Loucy (cell line): ENCODE data around the gene BEAN1.

Source experiments
- H2AFZ ChIP-seq: fragments of 200-600 bp; sonication (generic); 2 replicates; pipeline ENCODE4 v1.6.0; 2016; ENCODE audit warnings: antibody characterized with exemption, mild to moderate bottlenecking, low read length, moderate library complexity
- H3F3A ChIP-seq: fragments of 200-600 bp; 2 replicates; pipeline ENCODE4 v1.6.0; 2016; ENCODE audit warnings: antibody characterized with exemption, low read depth, mild to moderate bottlenecking
- H3K27me3 ChIP-seq: fragments of 200-600 bp; sonication (generic); 2 replicates; pipeline ENCODE4 v1.6.1; 2014; ENCODE audit warnings: low read length, mild to moderate bottlenecking; ENCODE audit not compliant: insufficient read depth, poor library complexity, severe bottlenecking
- H3K36me3 ChIP-seq: fragments of 200-600 bp; sonication (generic); 2 replicates; pipeline ENCODE4 v1.6.1; 2016; ENCODE audit warnings: low read length; ENCODE audit not compliant: insufficient read depth
- H3K4me1 ChIP-seq: fragments of 200-600 bp; sonication (generic); 2 replicates; pipeline ENCODE4 v1.5.1; 2014; ENCODE audit warnings: low read length, mild to moderate bottlenecking; ENCODE audit not compliant: insufficient read depth, poor library complexity, severe bottlenecking
- H3K4me2 ChIP-seq: fragments of 200-600 bp; sonication (generic); 2 replicates; pipeline ENCODE4 v1.6.0; 2014; ENCODE audit warnings: antibody characterized with exemption, low read length, low read depth, mild to moderate bottlenecking; ENCODE audit not compliant: poor library complexity, severe bottlenecking
- H3K4me3 ChIP-seq: fragments of 200-600 bp; sonication (generic); 2 replicates; pipeline ENCODE4 v1.5.1; 2014; ENCODE audit warnings: low read length, mild to moderate bottlenecking, mixed read lengths; ENCODE audit not compliant: poor library complexity, severe bottlenecking
- H3K79me2 ChIP-seq: fragments of 200-600 bp; sonication (generic); 2 replicates; pipeline ENCODE4 v1.6.1; 2014; ENCODE audit warnings: low read length; ENCODE audit not compliant: insufficient read depth
- H3K9ac ChIP-seq: fragments of 200-600 bp; sonication (generic); 2 replicates; pipeline ENCODE4 v1.6.0; 2014; ENCODE audit warnings: mild to moderate bottlenecking, low read depth, low read length, moderate library complexity; ENCODE audit not compliant: poor library complexity, severe bottlenecking
- H3K9me2 ChIP-seq: fragments of 200-600 bp; sonication (generic); replicated peaks from 2 replicates; pipeline ENCODE4 v1.6.1; 2016; ENCODE audit warnings: low read depth, low read length, mixed read lengths
- H3K9me3 ChIP-seq: fragments of 200-600 bp; sonication (generic); 2 replicates; pipeline ENCODE4 v1.6.1; 2014; ENCODE audit warnings: mild to moderate bottlenecking, antibody characterized with exemption, low read length, low read depth; ENCODE audit not compliant: insufficient read depth
- H4K20me1 ChIP-seq: fragments of 200-600 bp; sonication (generic); 2 replicates; pipeline ENCODE4 v1.6.0; 2014; ENCODE audit warnings: antibody characterized with exemption, low read length, mild to moderate bottlenecking; ENCODE audit not compliant: insufficient read depth, poor library complexity, severe bottlenecking
- EZH2phosphoT487 ChIP-seq: fragments of 200-600 bp; IDR thresholded peaks from 2 replicates; pipeline ENCODE4 v1.6.1; 2018; ENCODE audit warnings: antibody characterized with exemption, mild to moderate bottlenecking, moderate library complexity, borderline replicate concordance
- TF ChIP-seq, protein P1 (sequence below): fragments of 200-600 bp; sonication (generic); conservative IDR thresholded peaks from 2 replicates; pipeline ENCODE4 v1.5.1; 2014; ENCODE audit warnings: mild to moderate bottlenecking, antibody characterized with exemption, low read length

The BEAN1 gene

GRCh38 chr16:66428682-66429251 lies 1.7 kb downstream of the BEAN1 start:
- no peaks in the 10 kb centered on the region for H3K36me3 ChIP-seq
- no peak overlapping the region for H3K4me2 ChIP-seq
- no peak overlapping the region for H2AFZ ChIP-seq
- H3K9me3 ChIP-seq: no peaks in the 10 kb centered on the region
- H3K9ac ChIP-seq: no peak overlapping the region
- no peaks in the 10 kb centered on the region for H3F3A ChIP-seq
- H3K79me2 ChIP-seq: no peaks in the 10 kb centered on the region
- no peaks in the 10 kb centered on the region for H3K9me2 ChIP-seq
- H4K20me1 ChIP-seq: no peaks in the 10 kb centered on the region
- no peaks in the 10 kb centered on the region for H3K27me3 ChIP-seq
- no peak overlapping the region for H3K4me3 ChIP-seq
- no peaks in the 10 kb centered on the region for H3K4me1 ChIP-seq
- TF ChIP-seq, protein P1, sequence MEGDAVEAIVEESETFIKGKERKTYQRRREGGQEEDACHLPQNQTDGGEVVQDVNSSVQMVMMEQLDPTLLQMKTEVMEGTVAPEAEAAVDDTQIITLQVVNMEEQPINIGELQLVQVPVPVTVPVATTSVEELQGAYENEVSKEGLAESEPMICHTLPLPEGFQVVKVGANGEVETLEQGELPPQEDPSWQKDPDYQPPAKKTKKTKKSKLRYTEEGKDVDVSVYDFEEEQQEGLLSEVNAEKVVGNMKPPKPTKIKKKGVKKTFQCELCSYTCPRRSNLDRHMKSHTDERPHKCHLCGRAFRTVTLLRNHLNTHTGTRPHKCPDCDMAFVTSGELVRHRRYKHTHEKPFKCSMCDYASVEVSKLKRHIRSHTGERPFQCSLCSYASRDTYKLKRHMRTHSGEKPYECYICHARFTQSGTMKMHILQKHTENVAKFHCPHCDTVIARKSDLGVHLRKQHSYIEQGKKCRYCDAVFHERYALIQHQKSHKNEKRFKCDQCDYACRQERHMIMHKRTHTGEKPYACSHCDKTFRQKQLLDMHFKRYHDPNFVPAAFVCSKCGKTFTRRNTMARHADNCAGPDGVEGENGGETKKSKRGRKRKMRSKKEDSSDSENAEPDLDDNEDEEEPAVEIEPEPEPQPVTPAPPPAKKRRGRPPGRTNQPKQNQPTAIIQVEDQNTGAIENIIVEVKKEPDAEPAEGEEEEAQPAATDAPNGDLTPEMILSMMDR: no peak
- TF ChIP-seq EZH2phosphoT487: no peak

- Histone ChIP-seq H3K36me3 (no peaks in the 10 kb centered on the region), H4K20me1 (no peaks in the 10 kb centered on the region), H3F3A (no peaks in the 10 kb centered on the region), H3K79me2 (no peaks in the 10 kb centered on the region), H3K9me3 (no peaks in the 10 kb centered on the region), H3K9ac (no peak overlapping the region), H3K4me2 (no peak overlapping the region), H3K27me3 (no peaks in the 10 kb centered on the region), H2AFZ (no peak overlapping the region), H3K9me2 (no peaks in the 10 kb centered on the region), H3K4me1 (no peaks in the 10 kb centered on the region), H3K4me3 (no peak overlapping the region)
- TF ChIP-seq, protein P1: no peak
- TF ChIP-seq EZH2phosphoT487: no peak
Observed at GRCh38 chr16:66429290-66429962, 2.3 kb downstream of the BEAN1 start.

GRCh38 chr16:66430214-66430613 lies 3.1 kb downstream of the BEAN1 start:
- H2AFZ ChIP-seq: no peak overlapping the region
- no peak overlapping the region for H3K9ac ChIP-seq
- no peak overlapping the region for H3K4me2 ChIP-seq
- H3K79me2 ChIP-seq: no peaks in the 10 kb centered on the region
- TF ChIP-seq, protein P1: no peak
- TF ChIP-seq EZH2phosphoT487: no peak
- no peaks in the 10 kb centered on the region for H4K20me1 ChIP-seq
- no peaks in the 10 kb centered on the region for H3F3A ChIP-seq
- no peak overlapping the region for H3K4me3 ChIP-seq
- H3K9me3 ChIP-seq: no peaks in the 10 kb centered on the region
- H3K4me1 ChIP-seq: no peaks in the 10 kb centered on the region
- H3K9me2 ChIP-seq: no peaks in the 10 kb centered on the region
- no peaks in the 10 kb centered on the region for H3K27me3 ChIP-seq
- no peaks in the 10 kb centered on the region for H3K36me3 ChIP-seq
